ENCODE data around the gene TNFRSF21.
A peak's percentile ranks its signal among the peaks of the same experiment; 100 is the strongest.

The TNFRSF21 gene

DNA sequence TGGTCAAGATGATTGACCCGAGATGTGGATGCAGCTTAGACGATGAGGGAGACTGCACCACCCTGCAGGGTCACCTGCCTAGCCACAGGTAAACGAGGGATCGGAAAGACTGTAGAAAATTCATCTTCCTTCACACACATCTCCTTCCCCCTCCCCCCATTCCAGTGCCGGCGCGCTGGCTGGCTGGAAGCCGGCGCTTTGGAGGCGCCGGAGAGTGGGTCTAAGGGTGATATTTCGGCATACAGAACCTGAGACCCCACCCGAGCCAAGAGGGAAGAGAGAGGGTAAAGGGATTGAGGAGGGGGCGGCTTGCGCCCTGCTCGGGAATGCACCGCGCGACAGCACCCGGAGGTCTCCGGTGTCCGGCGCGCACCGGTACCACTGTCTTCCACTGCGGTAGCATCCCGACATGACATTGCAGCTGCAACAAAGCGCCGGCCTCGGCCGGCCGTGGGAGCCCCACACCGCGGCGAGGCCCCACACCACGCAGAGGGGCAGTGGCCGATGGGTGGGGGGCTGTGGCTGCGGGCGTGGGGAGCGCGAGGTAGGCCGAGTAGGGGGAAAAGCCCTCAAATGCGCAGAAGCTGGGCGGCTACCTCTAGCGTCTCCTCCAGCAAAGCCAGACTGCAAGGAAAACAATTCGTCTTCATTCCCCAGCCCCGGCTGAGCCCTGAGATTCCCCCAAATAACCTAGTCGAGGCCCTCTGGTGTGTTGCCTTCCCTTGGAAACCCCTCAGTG is 984 bp downstream of the TNFRSF21 start:
- Mint-ChIP-seq H3K27me3 (ENCODE audit: low read depth) (peaks cover 58% of the 10 kb centered on the region), H3K9me3 (no peaks in the 10 kb centered on the region), H3K36me3 (ENCODE audit: low read depth) (no peaks in the 10 kb centered on the region), H3K4me3 (peak overlapping the region; percentile 60), H3K4me1 (ENCODE audit: low read depth) (peaks cover 7% of the 10 kb centered on the region), H3K27ac (no peak overlapping the region)

DNA sequence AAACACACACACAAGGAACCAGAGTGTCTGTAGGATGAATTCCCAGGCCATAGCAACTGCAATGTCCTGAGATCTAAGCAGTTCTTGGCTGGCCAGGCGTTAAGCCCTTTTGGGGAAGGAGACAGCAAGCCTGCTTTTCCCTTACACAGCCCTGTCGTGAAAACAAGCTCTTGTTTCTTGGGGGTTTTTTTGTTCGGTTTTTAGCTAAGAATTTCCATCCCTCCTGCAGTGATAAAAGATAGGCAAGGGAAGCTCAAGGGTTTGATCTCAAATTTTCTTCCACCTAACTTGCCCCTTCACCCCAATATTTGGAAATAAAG is 1.5 kb downstream of the TNFRSF21 start:
- peak overlapping the region; percentile 60 for H3K4me3 Mint-ChIP-seq
- peaks cover 7% of the 10 kb centered on the region for H3K4me1 Mint-ChIP-seq (ENCODE audit: low read depth)
- H3K27ac Mint-ChIP-seq: no peak overlapping the region
- peaks cover 56% of the 10 kb centered on the region for H3K27me3 Mint-ChIP-seq (ENCODE audit: low read depth)
- no peaks in the 10 kb centered on the region for H3K36me3 Mint-ChIP-seq (ENCODE audit: low read depth)
- no peaks in the 10 kb centered on the region for H3K9me3 Mint-ChIP-seq

DNA sequence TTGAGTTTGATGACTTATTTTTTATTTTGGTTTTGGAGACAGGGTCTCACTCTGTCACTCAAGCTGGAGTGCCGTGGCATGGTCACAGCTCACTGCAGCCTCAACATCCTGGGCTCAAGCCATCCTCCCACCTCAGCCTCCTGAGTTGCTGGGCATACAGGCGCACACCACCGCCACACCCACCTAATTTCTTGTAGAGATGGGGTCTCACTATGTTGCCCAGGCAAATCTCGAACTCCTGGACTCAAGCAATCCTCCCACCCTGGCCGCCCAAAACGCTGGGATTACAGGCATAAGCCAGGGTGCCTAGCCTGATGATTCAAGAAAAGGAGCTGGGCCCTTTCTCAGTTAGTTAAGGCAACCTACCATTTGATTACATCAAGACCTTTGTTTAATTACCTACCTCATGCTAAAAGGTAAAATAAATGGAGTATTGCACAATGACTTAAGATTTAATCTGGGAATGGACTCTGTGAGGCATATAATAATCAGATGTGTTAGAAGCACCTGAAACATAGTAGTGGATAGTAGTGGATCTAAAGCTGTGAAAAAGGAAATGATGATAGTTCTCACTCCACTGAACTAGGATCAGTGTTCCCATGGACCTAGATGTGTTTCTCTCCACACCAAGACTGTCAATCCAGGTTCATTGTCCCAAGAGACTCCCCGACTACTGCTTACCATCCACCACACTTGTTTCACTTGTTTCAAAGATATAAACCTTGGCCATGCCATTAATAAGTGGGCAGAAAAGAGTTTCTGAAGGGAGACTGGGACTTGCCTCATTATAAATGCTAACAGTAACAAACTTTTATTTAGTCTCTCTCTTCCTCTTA is 2.1 kb downstream of the TNFRSF21 start:
- Mint-ChIP-seq H3K4me1 (ENCODE audit: low read depth) (peaks cover 7% of the 10 kb centered on the region), H3K27ac (no peak overlapping the region), H3K9me3 (no peaks in the 10 kb centered on the region), H3K36me3 (ENCODE audit: low read depth) (no peaks in the 10 kb centered on the region), H3K4me3 (no peak overlapping the region), H3K27me3 (ENCODE audit: low read depth) (peaks cover 60% of the 10 kb centered on the region)

GRCh38 chr6:47306887-47307286 is 2.8 kb downstream of the TNFRSF21 start:
- H3K4me1 Mint-ChIP-seq (ENCODE audit: low read depth): peaks cover 7% of the 10 kb centered on the region
- peaks cover 59% of the 10 kb centered on the region for H3K27me3 Mint-ChIP-seq (ENCODE audit: low read depth)
- no peaks in the 10 kb centered on the region for H3K36me3 Mint-ChIP-seq (ENCODE audit: low read depth)
- no peaks in the 10 kb centered on the region for H3K9me3 Mint-ChIP-seq
- no peak overlapping the region for H3K4me3 Mint-ChIP-seq
- no peak overlapping the region for H3K27ac Mint-ChIP-seq

DNA sequence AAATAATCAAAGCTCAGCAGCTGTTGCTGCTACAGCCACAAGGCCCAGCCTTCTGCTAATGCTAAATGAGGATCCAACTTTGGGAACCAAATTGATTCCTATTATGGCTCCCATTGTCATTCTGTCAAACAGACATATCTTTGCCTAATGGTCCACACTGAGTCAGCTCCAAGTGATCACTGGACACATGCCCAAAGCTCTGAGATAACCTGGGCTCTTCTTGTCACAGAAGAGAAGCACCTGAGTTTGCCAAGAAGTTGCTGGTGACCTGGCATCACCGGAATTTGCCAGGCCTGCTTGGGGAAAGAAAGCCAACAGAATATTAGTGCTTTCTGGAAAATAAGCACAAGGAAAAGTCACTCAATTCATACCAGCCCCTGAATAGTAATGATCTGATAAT is 5.8 kb downstream of the TNFRSF21 start:
- Mint-ChIP-seq H3K9me3 (no peaks in the 10 kb centered on the region), H3K27me3 (ENCODE audit: low read depth) (peaks cover 40% of the 10 kb centered on the region), H3K27ac (no peak overlapping the region), H3K4me1 (ENCODE audit: low read depth) (peaks cover 3% of the 10 kb centered on the region), H3K4me3 (no peak overlapping the region), H3K36me3 (ENCODE audit: low read depth) (no peaks in the 10 kb centered on the region)

- no peak overlapping the region for H3K27ac Mint-ChIP-seq
- no peaks in the 10 kb centered on the region for H3K36me3 Mint-ChIP-seq (ENCODE audit: low read depth)
- H3K27me3 Mint-ChIP-seq (ENCODE audit: low read depth): peaks cover 35% of the 10 kb centered on the region
- no peak overlapping the region for H3K4me3 Mint-ChIP-seq
- H3K4me1 Mint-ChIP-seq (ENCODE audit: low read depth): peaks cover 2% of the 10 kb centered on the region
- no peaks in the 10 kb centered on the region for H3K9me3 Mint-ChIP-seq
Observed at GRCh38 chr6:47303342-47303741, 6.4 kb downstream of the TNFRSF21 start.

DNA sequence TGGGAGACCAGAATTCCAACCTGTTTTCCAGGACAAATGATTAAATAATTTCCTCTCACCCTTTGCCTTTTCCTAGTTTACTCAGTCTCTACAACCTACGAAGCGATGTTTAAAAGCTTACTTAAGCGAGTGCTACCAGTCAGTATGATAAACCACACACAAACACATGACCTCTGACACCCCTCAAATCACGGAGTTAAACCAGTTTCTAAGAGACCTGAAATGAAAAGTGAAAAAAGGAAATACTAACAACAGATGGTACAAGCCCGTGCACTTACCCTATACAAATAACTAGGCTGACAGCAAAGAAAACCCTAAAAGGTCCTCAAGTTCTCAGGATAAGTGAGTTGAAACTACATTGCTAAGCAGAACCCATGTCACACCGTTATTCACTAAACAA is 7.7 kb downstream of the TNFRSF21 start:
- H3K4me3 Mint-ChIP-seq: no peak overlapping the region
- peaks cover 24% of the 10 kb centered on the region for H3K27me3 Mint-ChIP-seq (ENCODE audit: low read depth)
- H3K9me3 Mint-ChIP-seq: no peaks in the 10 kb centered on the region
- no peaks in the 10 kb centered on the region for H3K36me3 Mint-ChIP-seq (ENCODE audit: low read depth)
- H3K27ac Mint-ChIP-seq: no peak overlapping the region
- H3K4me1 Mint-ChIP-seq (ENCODE audit: low read depth): no peaks in the 10 kb centered on the region

- Mint-ChIP-seq H3K27ac (no peak overlapping the region), H3K27me3 (ENCODE audit: low read depth) (peaks cover 19% of the 10 kb centered on the region)
Observed at GRCh38 chr6:47301441-47301840, 8.3 kb downstream of the TNFRSF21 start.

GRCh38 chr6:47300417-47300816 is 9.3 kb downstream of the TNFRSF21 start:
- no peak overlapping the region for H3K4me3 Mint-ChIP-seq
- no peaks in the 10 kb centered on the region for H3K36me3 Mint-ChIP-seq (ENCODE audit: low read depth)
- no peaks in the 10 kb centered on the region for H3K4me1 Mint-ChIP-seq (ENCODE audit: low read depth)

More at GRCh38 chr6:47301441-47301840, 8.3 kb downstream of the TNFRSF21 start:
- Mint-ChIP-seq H3K9me3 (no peaks in the 10 kb centered on the region), H3K36me3 (ENCODE audit: low read depth) (no peaks in the 10 kb centered on the region), H3K4me1 (ENCODE audit: low read depth) (no peaks in the 10 kb centered on the region), H3K4me3 (no peak overlapping the region)

GRCh38 chr6:47299965-47300364 is 9.7 kb downstream of the TNFRSF21 start:
- H3K27ac Mint-ChIP-seq: no peak overlapping the region
- no peaks in the 10 kb centered on the region for H3K9me3 Mint-ChIP-seq
- H3K4me3 Mint-ChIP-seq: no peak overlapping the region
- H3K4me1 Mint-ChIP-seq (ENCODE audit: low read depth): no peaks in the 10 kb centered on the region
- peaks cover 12% of the 10 kb centered on the region for H3K27me3 Mint-ChIP-seq (ENCODE audit: low read depth)
- H3K36me3 Mint-ChIP-seq (ENCODE audit: low read depth): no peaks in the 10 kb centered on the region

More at GRCh38 chr6:47300417-47300816, 9.3 kb downstream of the TNFRSF21 start:
- Mint-ChIP-seq H3K9me3 (no peaks in the 10 kb centered on the region), H3K27me3 (ENCODE audit: low read depth) (peaks cover 12% of the 10 kb centered on the region), H3K27ac (no peak overlapping the region)

DNA sequence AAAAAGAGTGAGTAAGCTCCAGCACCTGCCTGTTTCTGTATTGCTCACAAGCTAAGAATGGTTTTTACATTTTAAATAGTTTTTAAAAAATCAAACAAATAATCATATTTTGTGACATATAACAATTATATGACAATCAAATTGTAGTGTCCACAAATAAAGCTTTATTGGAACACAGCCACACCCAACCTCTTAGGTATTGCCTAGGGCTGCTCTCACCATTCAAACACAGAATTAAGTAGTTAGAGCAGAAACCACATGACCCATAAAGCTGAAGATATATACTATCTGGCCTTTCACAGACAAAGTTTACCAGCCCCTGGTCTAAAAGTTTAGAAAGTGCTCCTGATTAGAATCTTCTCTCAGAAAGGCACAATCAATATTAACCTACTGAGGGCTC is 11.2 kb downstream of the TNFRSF21 start:
- Mint-ChIP-seq H3K9me3 (no peaks in the 10 kb centered on the region), H3K4me1 (ENCODE audit: low read depth) (no peaks in the 10 kb centered on the region), H3K4me3 (no peak overlapping the region), H3K36me3 (ENCODE audit: low read depth) (no peaks in the 10 kb centered on the region), H3K27me3 (ENCODE audit: low read depth) (peaks cover 12% of the 10 kb centered on the region), H3K27ac (no peak overlapping the region)

DNA sequence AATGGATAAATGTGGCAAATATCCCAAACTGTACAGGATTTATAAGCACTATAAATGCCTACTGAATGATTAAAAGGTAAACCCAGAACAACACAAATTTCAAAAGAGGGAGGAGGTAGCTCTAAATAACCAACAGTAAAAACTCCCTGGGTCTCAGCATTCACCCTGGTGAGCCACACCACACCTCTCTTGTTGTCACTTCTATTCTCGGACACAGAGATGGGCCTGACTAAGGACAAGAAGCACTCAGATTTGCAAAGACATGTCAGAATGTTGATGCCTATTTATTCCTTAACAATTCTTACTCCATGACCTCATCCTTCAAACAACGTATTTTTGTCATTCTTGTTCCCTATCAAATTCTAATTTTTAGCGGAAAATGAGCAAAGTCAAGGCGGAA is 14.7 kb downstream of the TNFRSF21 start:
- no peaks in the 10 kb centered on the region for H3K36me3 Mint-ChIP-seq (ENCODE audit: low read depth)
- no peak overlapping the region for H3K27ac Mint-ChIP-seq
- no peaks in the 10 kb centered on the region for H3K4me1 Mint-ChIP-seq (ENCODE audit: low read depth)
- H3K27me3 Mint-ChIP-seq (ENCODE audit: low read depth): no peaks in the 10 kb centered on the region
- no peak overlapping the region for H3K4me3 Mint-ChIP-seq
- H3K9me3 Mint-ChIP-seq: peaks cover 14% of the 10 kb centered on the region

DNA sequence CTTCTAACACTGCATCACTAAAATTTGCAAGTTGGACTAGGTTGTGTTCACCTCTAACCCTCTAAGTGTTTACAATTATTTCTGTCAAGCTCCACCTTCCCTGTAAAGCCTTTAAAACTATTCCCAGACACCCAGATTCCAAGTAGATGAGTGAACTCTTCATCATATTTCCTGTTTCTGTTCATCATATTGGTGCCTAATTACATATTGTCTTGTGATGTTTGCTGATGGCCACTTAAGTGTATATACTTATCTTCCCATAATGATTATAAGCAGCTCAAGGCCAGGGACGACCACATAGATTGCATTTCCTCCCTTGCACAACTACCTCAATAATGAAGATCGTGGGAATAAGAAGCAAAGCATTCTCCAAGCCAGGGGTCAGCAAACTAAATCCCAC is 16.8 kb downstream of the TNFRSF21 start:
- H3K36me3 Mint-ChIP-seq (ENCODE audit: low read depth): no peaks in the 10 kb centered on the region
- H3K27ac Mint-ChIP-seq: no peak overlapping the region
- no peaks in the 10 kb centered on the region for H3K27me3 Mint-ChIP-seq (ENCODE audit: low read depth)
- peaks cover 15% of the 10 kb centered on the region for H3K9me3 Mint-ChIP-seq
- no peak overlapping the region for H3K4me3 Mint-ChIP-seq
- H3K4me1 Mint-ChIP-seq (ENCODE audit: low read depth): no peaks in the 10 kb centered on the region

- H3K36me3 Mint-ChIP-seq (ENCODE audit: low read depth): no peaks in the 10 kb centered on the region
Observed at GRCh38 chr6:47292027-47292426, 17.7 kb downstream of the TNFRSF21 start.

DNA sequence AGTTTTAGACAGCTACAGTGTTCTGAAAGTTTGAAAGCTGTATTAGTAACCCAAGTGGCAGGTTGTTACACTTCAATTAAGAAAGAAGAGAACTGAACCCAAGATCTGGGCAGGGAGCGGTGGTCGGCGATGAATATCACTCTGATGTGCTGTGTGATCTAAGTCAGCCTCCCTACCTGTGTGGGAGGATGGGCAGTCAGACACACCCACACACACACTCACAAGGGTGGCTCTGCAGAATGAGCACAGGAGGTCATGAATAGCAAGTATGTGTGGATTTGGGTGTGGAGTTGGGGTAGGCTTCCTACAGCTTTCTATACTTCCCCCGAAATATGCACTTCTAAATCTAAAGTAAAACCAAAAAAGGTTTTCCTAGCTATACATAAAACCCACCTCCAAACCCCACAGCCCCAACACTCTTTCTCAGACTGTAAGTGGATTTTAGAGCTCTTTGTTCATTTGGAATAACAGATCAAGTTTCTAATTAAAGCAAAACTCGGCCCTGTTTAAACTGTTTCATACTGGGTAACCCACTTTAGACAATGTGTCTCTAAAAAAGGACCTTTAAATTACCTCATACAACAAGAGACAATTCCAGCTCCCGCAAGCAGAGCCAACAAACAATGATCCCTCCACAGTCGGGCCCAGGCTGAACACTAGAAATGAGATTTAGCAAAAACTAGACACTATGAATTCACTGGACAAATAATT is 19.4 kb downstream of the TNFRSF21 start:
- H3K4me3 Mint-ChIP-seq: no peak overlapping the region
- no peak overlapping the region for H3K27ac Mint-ChIP-seq
- no peaks in the 10 kb centered on the region for H3K27me3 Mint-ChIP-seq (ENCODE audit: low read depth)
- H3K4me1 Mint-ChIP-seq (ENCODE audit: low read depth): no peaks in the 10 kb centered on the region
- H3K36me3 Mint-ChIP-seq (ENCODE audit: low read depth): no peaks in the 10 kb centered on the region
- peaks cover 15% of the 10 kb centered on the region for H3K9me3 Mint-ChIP-seq

More at GRCh38 chr6:47292027-47292426, 17.7 kb downstream of the TNFRSF21 start:
- Mint-ChIP-seq H3K4me1 (ENCODE audit: low read depth) (no peaks in the 10 kb centered on the region), H3K27ac (no peak overlapping the region), H3K4me3 (no peak overlapping the region), H3K27me3 (ENCODE audit: low read depth) (no peaks in the 10 kb centered on the region), H3K9me3 (peaks cover 15% of the 10 kb centered on the region)
